Measurements from ENCODE around the gene C19orf25. TPM values are rescaled to one million over a fixed set of nuclear protein-coding genes. Genes with fewer than 3 reads are reported as not detected.
A peak's percentile ranks its signal among the peaks of the same experiment; 100 is the strongest.

Gene C19orf25
- total and polyA plus RNA-seq, 2 of the 13 experiments (the other 11 are each of a cell fraction or from before 2014, with no cell fraction given): 14.2 to 32.4 TPM

GRCh38 chr19:1470305-1471009 lies 8.6 kb downstream of the C19orf25 start (continued):
- TF ChIP-seq ZNF703 (CRISPR knock-in tag; IDR thresholded peaks at IDR 0.05; ENCODE audit: borderline replicate concordance) (no peak), ZBTB4 (CRISPR knock-in tag; IDR thresholded peaks at IDR 0.05; ENCODE audit: borderline replicate concordance) (no peak), ZNF235 (CRISPR knock-in tag; IDR thresholded peaks at IDR 0.05; ENCODE audit: borderline replicate concordance) (no peak), ZNF879 (CRISPR knock-in tag; IDR thresholded peaks at IDR 0.05) (no peak), ZBTB8A (CRISPR knock-in tag; IDR thresholded peaks at IDR 0.05; ENCODE audit: borderline replicate concordance, low read depth) (no peak), HNF4A (CRISPR knock-in tag; IDR thresholded peaks at IDR 0.05) (no peak), MED1 (CRISPR knock-in tag; IDR thresholded peaks at IDR 0.05) (no peak), MAFK (conservative IDR thresholded peaks at IDR 0.05 in 1 of 2, IDR thresholded peaks at IDR 0.05 in 1 of 2; ENCODE audit: low read length in 2 of 2) (no peak), ZNF205 (CRISPR knock-in tag; IDR thresholded peaks at IDR 0.05) (no peak), KDM5B (CRISPR knock-in tag; IDR thresholded peaks at IDR 0.05; ENCODE audit: borderline replicate concordance) (peak; percentile 55), FOXP1 (IDR thresholded peaks at IDR 0.05) (no peak), FOXP1 (CRISPR knock-in tag; IDR thresholded peaks at IDR 0.05) (no peak), ZNF563 (CRISPR knock-in tag; IDR thresholded peaks at IDR 0.05) (peak; percentile 13; the same call in 1 of the 2 replicates), FOXK2 (IDR thresholded peaks at IDR 0.05) (no peak), ERF (CRISPR knock-in tag; IDR thresholded peaks at IDR 0.05) (no peak), ZSCAN12 (CRISPR knock-in tag; IDR thresholded peaks at IDR 0.05) (no peak), ZNF546 (CRISPR knock-in tag; conservative IDR thresholded peaks at IDR 0.05) (no peak), ZNF891 (CRISPR knock-in tag; IDR thresholded peaks at IDR 0.05) (no peak), BCL6 (CRISPR knock-in tag; IDR thresholded peaks at IDR 0.05) (no peak), BHLHE40 (IDR thresholded peaks at IDR 0.05; ENCODE audit: low read length) (no peak), NFE2L1 (CRISPR knock-in tag; IDR thresholded peaks at IDR 0.05; ENCODE audit: borderline replicate concordance) (no peak), ZNF781 (CRISPR knock-in tag; IDR thresholded peaks at IDR 0.05; ENCODE audit: borderline replicate concordance, not compliant biosample characterization) (no peak), PHF5A (CRISPR knock-in tag; IDR thresholded peaks at IDR 0.05; ENCODE audit: low read depth, unreplicated experiment) (no peak), JDP2 (CRISPR knock-in tag; IDR thresholded peaks at IDR 0.05; ENCODE audit: borderline replicate concordance) (no peak), ZNF414 (CRISPR knock-in tag; IDR thresholded peaks at IDR 0.05) (0 out of 2 replicates have a peak, but pooled peaks have one; percentile 12), GATAD2A (CRISPR knock-in tag; IDR thresholded peaks at IDR 0.05) (no peak), ZBTB38 (CRISPR knock-in tag; IDR thresholded peaks at IDR 0.05) (0 out of 2 replicates have a peak, but pooled peaks have one; percentile 37)
- TF ChIP-seq, protein P1, sequence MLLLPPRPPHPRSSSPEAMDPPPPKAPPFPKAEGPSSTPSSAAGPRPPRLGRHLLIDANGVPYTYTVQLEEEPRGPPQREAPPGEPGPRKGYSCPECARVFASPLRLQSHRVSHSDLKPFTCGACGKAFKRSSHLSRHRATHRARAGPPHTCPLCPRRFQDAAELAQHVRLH (CRISPR knock-in tag; IDR thresholded peaks at IDR 0.05; ENCODE audit: borderline replicate concordance, low read depth): no peak; the same call in 1 of the 2 replicates
